GM19324 (cell line): Measurements from ENCODE around the gene GAB3.
"Not testable (repeated sequence)": the region's sequence is repeated elsewhere in the genome, so short reads cannot be mapped to it uniquely, and the experiment has no call there.

Experiments
- ATAC-seq: cut with Tn5 transposase; IDR thresholded peaks from one replicate; pipeline ENCODE4 v1.9.1; 2021; ENCODE audit warnings: mild to moderate bottlenecking, moderate library complexity; ENCODE audit not compliant: unreplicated experiment, low FRiP score

The GAB3 gene

GRCh38 chrX:154660541-154660940 lies 90.3 kb downstream of the GAB3 start:
- ATAC-seq: no peak

GRCh38 chrX:154658957-154659356 lies 91.9 kb downstream of the GAB3 start:
- no peak for ATAC-seq

GRCh38 chrX:154658187-154658586 lies 92.7 kb downstream of the GAB3 start:
- no peak for ATAC-seq

- ATAC-seq: no peak
These were observed 93.6 kb downstream of the GAB3 start for GRCh38 chrX:154657226-154657805.

GRCh38 chrX:154655786-154656185 lies 95.1 kb downstream of the GAB3 start:
- no peak for ATAC-seq

GRCh38 chrX:154655346-154655745 lies 95.5 kb downstream of the GAB3 start:
- no peak for ATAC-seq

GRCh38 chrX:154654925-154655324 lies 96.0 kb downstream of the GAB3 start:
- no peak for ATAC-seq

- no peak for ATAC-seq
These were observed 96.5 kb downstream of the GAB3 start for GRCh38 chrX:154654372-154654771.

GRCh38 chrX:154653413-154653812 lies 97.5 kb downstream of the GAB3 start, which contains the start of gene CTAG2:
Gene CTAG2 (minus strand): TSS chrX:154653579. CDS start chrX:154653515, 64 bp downstream.
- ATAC-seq: not testable (repeated sequence)

- ATAC-seq: no peak
These were observed 97.9 kb downstream of the GAB3 start for GRCh38 chrX:154653048-154653401.

- no peak for ATAC-seq
These were observed 98.4 kb downstream of the GAB3 start for GRCh38 chrX:154652311-154653047.

GRCh38 chrX:154650221-154650510 lies 100.7 kb downstream of the GAB3 start:
- ATAC-seq: no peak

GRCh38 chrX:154649503-154650220 lies 101.2 kb downstream of the GAB3 start:
- ATAC-seq: no peak

- no peak for ATAC-seq
These were observed 101.9 kb downstream of the GAB3 start for GRCh38 chrX:154648931-154649330.

GRCh38 chrX:154645745-154646378 lies 105.0 kb downstream of the GAB3 start:
- ATAC-seq: not testable (repeated sequence)

- not testable (repeated sequence) for ATAC-seq
These were observed 107.2 kb downstream of the GAB3 start for GRCh38 chrX:154643708-154644107.

- ATAC-seq: not testable (repeated sequence)
These were observed 109.1 kb downstream of the GAB3 start for GRCh38 chrX:154641740-154642139.

- ATAC-seq: not testable (repeated sequence)
These were observed 117.2 kb downstream of the GAB3 start for GRCh38 chrX:154633661-154634060.

- not testable (repeated sequence) for ATAC-seq
These were observed 119.9 kb downstream of the GAB3 start for GRCh38 chrX:154630949-154631348.

- ATAC-seq: not testable (repeated sequence)
These were observed 121.9 kb downstream of the GAB3 start for GRCh38 chrX:154628960-154629359.
